SK-N-SH (cell line): ENCODE data around the gene CELF2. TPM values are rescaled to one million over a fixed set of nuclear protein-coding genes. Genes with fewer than 3 reads are reported as not detected.

Source experiments
- CTCF ChIA-PET: fragments of 300-600, 350-600 bp; formaldehyde crosslinking; extraction: SDS; loops from one replicate; lab custom pipeline; 2021; lab: Yijun Ruan, JAX
- POLR2A ChIA-PET: fragments of 350-600 bp; sonication (Branson Sonifier 250); formaldehyde crosslinking; extraction: SDS; loops from one replicate; lab custom pipeline; 2020; ENCODE audit warnings: antibody characterized with exemption, inconsistent platforms; lab: Yijun Ruan, JAX
- DNase-seq: peaks from one replicate; pipeline ENCODE4 v3.0.0; 2012
- H2AFZ ChIP-seq: fragments of 200-600 bp; sonication (generic); 2 replicates; pipeline ENCODE4 v1.8.1; 2016; ENCODE audit warnings: antibody characterized with exemption, mild to moderate bottlenecking, low read depth
- H3F3A ChIP-seq: fragments of 200-600 bp; sonication (generic); replicated peaks from 2 replicates; pipeline ENCODE3; 2016; ENCODE audit warnings: antibody characterized with exemption, mild to moderate bottlenecking; ENCODE audit not compliant: insufficient read depth
- H3K27ac ChIP-seq, 2 experiments: fragments of 200-500 bp in 1 of 2; fragments of 200-600 bp in 1 of 2; sonication (Bioruptor generic) in 1 of 2; sonication (generic), shearing (Covaris generic) in 1 of 2; 2 replicates each; pipeline versions ENCODE4 v1.5.1 to v1.6.1; 2014 to 2016; ENCODE audit warnings: low read depth in 2 of 2, inconsistent platforms in 1 of 2, low read length in 1 of 2, mild to moderate bottlenecking in 1 of 2, mixed read lengths in 1 of 2
- H3K27me3 ChIP-seq: fragments of 200-600 bp; sonication (generic), shearing (Covaris generic); 2 replicates; pipeline ENCODE4 v1.6.1; 2016; ENCODE audit warnings: mixed run types; ENCODE audit not compliant: insufficient read depth
- H3K36me3 ChIP-seq, 2 experiments: fragments of 200-500 bp in 1 of 2; fragments of 200-600 bp in 1 of 2; sonication (Bioruptor generic) in 1 of 2; sonication (generic) in 1 of 2; replicated peaks in 1 of 2; 2 replicates each; pipeline versions ENCODE3 to v1.5.1; 2014 to 2016; ENCODE audit warnings: low read length in 1 of 2, mild to moderate bottlenecking in 1 of 2; ENCODE audit not compliant: insufficient read depth in 2 of 2, control insufficient read depth in 1 of 2
- H3K4me1 ChIP-seq, 2 experiments: fragments of 200-500 bp in 1 of 2; fragments of 200-600 bp in 1 of 2; sonication (Bioruptor generic) in 1 of 2; sonication (generic), shearing (Covaris generic) in 1 of 2; 2 replicates each; pipeline versions ENCODE4 v1.5.1 to v1.6.1; 2014 to 2016; ENCODE audit warnings: low read depth in 1 of 2, low read length in 1 of 2, mixed run types in 1 of 2; ENCODE audit not compliant: insufficient read depth in 2 of 2, control insufficient read depth in 1 of 2
- H3K4me2 ChIP-seq: fragments of 200-600 bp; sonication (generic), shearing (Covaris generic); 2 replicates; pipeline ENCODE4 v1.6.1; 2017; ENCODE audit warnings: mixed run types
- H3K4me3 ChIP-seq, 2 experiments: fragments of 200-500 bp in 1 of 2; fragments of 200-600 bp in 1 of 2; sonication (Bioruptor generic) in 1 of 2; sonication (generic), shearing (Covaris generic) in 1 of 2; 2 replicates each; pipeline versions ENCODE4 v1.5.1 to v1.8.1; 2014 to 2016; ENCODE audit warnings: low read depth in 2 of 2, inconsistent platforms in 1 of 2, low read length in 1 of 2, mild to moderate bottlenecking in 1 of 2, mixed read lengths in 1 of 2, moderate library complexity in 1 of 2
- H3K79me2 ChIP-seq: fragments of 200-600 bp; sonication (generic); 2 replicates; pipeline ENCODE4 v1.8.1; 2017; ENCODE audit warnings: mild to moderate bottlenecking; ENCODE audit not compliant: insufficient read depth
- H3K9ac ChIP-seq: fragments of 200-600 bp; sonication (generic); 2 replicates; pipeline ENCODE4 v1.6.1; 2017; ENCODE audit warnings: mixed run types
- H3K9me2 ChIP-seq: fragments of 200-600 bp; sonication (generic); 2 replicates; pipeline ENCODE4 v1.6.1; 2017; ENCODE audit warnings: mixed run types
- H3K9me3 ChIP-seq: fragments of 200-600 bp; sonication (generic); 2 replicates; pipeline ENCODE4 v1.6.1; 2017; ENCODE audit warnings: mixed run types, mild to moderate bottlenecking, moderate library complexity
- H4K20me1 ChIP-seq: fragments of 200-600 bp; sonication (generic); 2 replicates; pipeline ENCODE4 v1.6.1; 2017; ENCODE audit warnings: mild to moderate bottlenecking, mixed run types; ENCODE audit not compliant: insufficient read depth
- CHD2 ChIP-seq: fragments of 150-350 bp; IDR thresholded peaks from 2 replicates; pipeline ENCODE4 v1.6.1; 2018; ENCODE audit warnings: low read length; ENCODE audit not compliant: partially characterized antibody
- EP300 ChIP-seq, 2 experiments: IDR thresholded peaks; 2 replicates each; pipeline versions ENCODE4 v1.4.0 to v1.6.1; 2012; ENCODE audit warnings: borderline replicate concordance in 1 of 2, low read depth in 1 of 2, low read length in 1 of 2
- FOXJ3 ChIP-seq: sonication (generic); formaldehyde crosslinking; IDR thresholded peaks from 2 replicates; pipeline ENCODE4 v1.5.1; 2020; ENCODE audit warnings: mild to moderate bottlenecking, missing genetic modification reagents
- JUND ChIP-seq: IDR thresholded peaks from 2 replicates; pipeline ENCODE4 v1.4.0; 2012
- NRF1 ChIP-seq: IDR thresholded peaks from 2 replicates; pipeline ENCODE4 v1.6.1; 2012; ENCODE audit warnings: low read depth, mild to moderate bottlenecking, low read length
- RFX5 ChIP-seq: IDR thresholded peaks from 2 replicates; pipeline ENCODE4 v1.6.1; 2012; ENCODE audit warnings: mild to moderate bottlenecking, improper control_type of control experiment, low read length
- SIN3A ChIP-seq: IDR thresholded peaks from 2 replicates; pipeline ENCODE4 v1.6.1; 2012; ENCODE audit warnings: low read depth, mild to moderate bottlenecking, low read length, moderate library complexity, borderline replicate concordance
- SMC3 ChIP-seq: IDR thresholded peaks from 2 replicates; pipeline ENCODE4 v1.6.1; 2012; ENCODE audit warnings: low read depth, low read length, improper control_type of control experiment
- WGBS: methylation state at CpG from one replicate; pipeline ENCODE4 v1.1.6; 2017; ENCODE audit warnings: low lambda C conversion rate; 5-methylcytosine and 5-hydroxymethylcytosine counted together
- polyA plus RNA-seq, 3 experiments: library from polyadenylated mRNA; depleted of rRNA; stranded (reverse); fragments of >200 nt; gene quantifications; 2 replicates each; pipeline ENCODE4 v1.2.3, GENCODE V29; 2012
- TF ChIP-seq, protein P1 (sequence below): fragments of 150-350 bp; IDR thresholded peaks from 2 replicates; pipeline ENCODE4 v1.6.1; 2016; ENCODE audit warnings: mild to moderate bottlenecking, low read depth, low read length
- TF ChIP-seq, protein P2 (sequence below): IDR thresholded peaks from 2 replicates; pipeline ENCODE4 v1.4.0; 2012; ENCODE audit warnings: low read depth, borderline replicate concordance

Gene CELF2
- polyA plus RNA-seq, 1 of the 3 experiments (the other 2 are of a cell fraction) = 0.03 TPM

DNA sequence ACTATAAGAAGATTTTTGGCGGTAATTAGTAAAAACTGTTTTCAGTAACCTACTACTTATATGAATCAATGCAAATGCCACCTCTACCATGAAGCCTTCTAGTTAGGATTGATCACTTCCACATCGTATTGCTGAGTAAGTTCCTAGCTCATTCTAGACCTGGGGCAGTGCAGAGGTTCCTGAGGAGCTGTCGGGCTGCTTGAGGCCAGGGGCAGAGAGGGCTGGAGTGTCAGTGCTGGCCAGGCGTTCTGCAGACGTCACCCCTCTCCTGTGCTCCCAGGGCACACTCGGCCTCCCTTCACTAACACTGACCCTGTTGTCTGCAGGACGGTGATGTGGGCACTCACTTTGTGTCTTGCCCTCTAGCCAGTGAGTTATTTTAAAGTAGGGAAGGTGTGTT lies 275.7 kb downstream of the CELF2 start:
- ChIA-PET POLR2A (no interaction called here), CTCF (interaction anchor here (1.0 kb wide), 1 partner anchor 23 kb away, joined by 3 read pairs; no protein-coding TSS in a partner anchor)
- Histone ChIP-seq H2AFZ (no peak overlapping the region), H3K27me3 (no peaks in the 10 kb centered on the region), H3K9me3 (no peaks in the 10 kb centered on the region), H3K9ac (no peak overlapping the region), H3K36me3 (no peaks in the 10 kb centered on the region), H3K4me1 (no peaks in the 10 kb centered on the region), H3K9me2 (no peaks in the 10 kb centered on the region), H3K4me3 (no peak overlapping the region), H3K79me2 (no peaks in the 10 kb centered on the region), H3F3A (no peaks in the 10 kb centered on the region), H3K27ac (no peak overlapping the region), H4K20me1 (no peaks in the 10 kb centered on the region), H3K4me2 (no peak overlapping the region)
- 46% methylated on average over 7 of the region's 7 CpGs for WGBS
- no peak for TF ChIP-seq SMC3
- TF ChIP-seq, protein P1, sequence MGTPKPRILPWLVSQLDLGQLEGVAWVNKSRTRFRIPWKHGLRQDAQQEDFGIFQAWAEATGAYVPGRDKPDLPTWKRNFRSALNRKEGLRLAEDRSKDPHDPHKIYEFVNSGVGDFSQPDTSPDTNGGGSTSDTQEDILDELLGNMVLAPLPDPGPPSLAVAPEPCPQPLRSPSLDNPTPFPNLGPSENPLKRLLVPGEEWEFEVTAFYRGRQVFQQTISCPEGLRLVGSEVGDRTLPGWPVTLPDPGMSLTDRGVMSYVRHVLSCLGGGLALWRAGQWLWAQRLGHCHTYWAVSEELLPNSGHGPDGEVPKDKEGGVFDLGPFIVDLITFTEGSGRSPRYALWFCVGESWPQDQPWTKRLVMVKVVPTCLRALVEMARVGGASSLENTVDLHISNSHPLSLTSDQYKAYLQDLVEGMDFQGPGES = no peak
- no peak for TF ChIP-seq CHD2
- no peak for TF ChIP-seq SIN3A
- no peak for DNase-seq

DNA sequence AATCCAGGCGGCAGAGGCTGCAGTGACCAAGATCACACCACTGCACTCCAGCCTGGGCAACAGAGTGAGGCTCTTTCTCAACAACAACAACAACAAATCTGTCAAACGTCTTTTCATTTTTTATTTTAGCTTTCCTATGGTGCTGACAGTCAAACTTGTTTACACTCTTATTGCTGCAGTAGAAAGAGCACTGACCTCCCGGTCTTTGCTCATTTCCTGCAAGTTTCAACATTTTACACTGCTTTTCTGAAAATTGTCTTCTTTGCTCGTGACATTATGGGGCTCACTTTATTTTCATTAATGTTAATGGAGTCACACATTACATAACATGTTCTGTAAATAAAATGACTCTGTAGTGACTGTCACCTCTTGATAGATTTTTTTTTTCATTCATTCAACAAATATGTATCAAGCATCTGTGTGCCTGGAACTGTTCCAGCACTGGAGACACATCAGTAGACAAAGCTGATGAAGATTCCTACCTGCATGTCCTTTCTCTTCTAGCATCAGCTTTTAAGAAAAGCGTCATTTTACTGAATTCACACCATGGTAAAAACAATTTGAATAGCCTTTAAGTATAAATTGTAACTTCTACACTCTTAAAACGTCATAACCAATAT lies 277.3 kb downstream of the CELF2 start:
- no peak for DNase-seq
- H4K20me1 ChIP-seq = no peaks in the 10 kb centered on the region
- H3K27me3 ChIP-seq = no peaks in the 10 kb centered on the region
- no peak overlapping the region for H2AFZ ChIP-seq
- H3K4me1 ChIP-seq = no peaks in the 10 kb centered on the region
- no peaks in the 10 kb centered on the region for H3K79me2 ChIP-seq
- H3K9me3 ChIP-seq = no peaks in the 10 kb centered on the region
- no peaks in the 10 kb centered on the region for H3F3A ChIP-seq
- POLR2A ChIA-PET = no interaction called here
- H3K9ac ChIP-seq = no peak overlapping the region
- no peaks in the 10 kb centered on the region for H3K9me2 ChIP-seq
- no peak overlapping the region for H3K4me3 ChIP-seq
- H3K4me2 ChIP-seq = no peak overlapping the region
- H3K36me3 ChIP-seq = no peaks in the 10 kb centered on the region
- 17% methylated on average over 5 of the region's 6 CpGs for WGBS
- CTCF ChIA-PET = no interaction called here
- TF ChIP-seq FOXJ3 (no peak), NRF1 (no peak), RFX5 (no peak), EP300 (IDR thresholded peaks at IDR 0.05; ENCODE audit: borderline replicate concordance in 1 of 2, low read depth in 1 of 2, low read length in 1 of 2) (no peak), CHD2 (no peak), JUND (no peak)
- TF ChIP-seq, protein P2, sequence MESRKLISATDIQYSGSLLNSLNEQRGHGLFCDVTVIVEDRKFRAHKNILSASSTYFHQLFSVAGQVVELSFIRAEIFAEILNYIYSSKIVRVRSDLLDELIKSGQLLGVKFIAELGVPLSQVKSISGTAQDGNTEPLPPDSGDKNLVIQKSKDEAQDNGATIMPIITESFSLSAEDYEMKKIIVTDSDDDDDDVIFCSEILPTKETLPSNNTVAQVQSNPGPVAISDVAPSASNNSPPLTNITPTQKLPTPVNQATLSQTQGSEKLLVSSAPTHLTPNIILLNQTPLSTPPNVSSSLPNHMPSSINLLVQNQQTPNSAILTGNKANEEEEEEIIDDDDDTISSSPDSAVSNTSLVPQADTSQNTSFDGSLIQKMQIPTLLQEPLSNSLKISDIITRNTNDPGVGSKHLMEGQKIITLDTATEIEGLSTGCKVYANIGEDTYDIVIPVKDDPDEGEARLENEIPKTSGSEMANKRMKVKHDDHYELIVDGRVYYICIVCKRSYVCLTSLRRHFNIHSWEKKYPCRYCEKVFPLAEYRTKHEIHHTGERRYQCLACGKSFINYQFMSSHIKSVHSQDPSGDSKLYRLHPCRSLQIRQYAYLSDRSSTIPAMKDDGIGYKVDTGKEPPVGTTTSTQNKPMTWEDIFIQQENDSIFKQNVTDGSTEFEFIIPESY = no peak
- H3K27ac ChIP-seq = no peak overlapping the region
